Lower leg skin (tissue), 4 donors: Measurements from ENCODE around the gene MTARC1. TPM values are rescaled to one million over a fixed set of nuclear protein-coding genes. Genes with fewer than 3 reads are reported as not detected.

Experiments
- DNase-seq, 2 donors: peaks; one replicate each; pipeline ENCODE4 v3.0.0-alpha.2; 2019; ENCODE audit warnings: low spot score in 2 of 2
- H3K4me3 ChIP-seq: fragments of 200-600 bp; sonication (generic); 2 replicates; pipeline ENCODE4 v1.5.1; 2017; ENCODE audit warnings: mild to moderate bottlenecking, low read depth; ENCODE audit not compliant: poor library complexity, severe bottlenecking
- POLR2A ChIP-seq, 2 donors: fragments of 450-650 bp; IDR thresholded peaks; one replicate each; pipeline ENCODE4 v1.6.1; 2016 to 2017; ENCODE audit warnings: antibody characterized with exemption in 2 of 2, mild to moderate bottlenecking in 1 of 2, moderate library complexity in 1 of 2
- WGBS, 2 donors: methylation state at CpG; one replicate each; pipeline ENCODE4 v1.1.5; 2018; 5-methylcytosine and 5-hydroxymethylcytosine counted together
- intact Hi-C: fragments of 100-400 bp; cut with DNase I; formaldehyde crosslinking; loops from one replicate; pipeline ENCODE4 v1.15.0; 2023; ENCODE audit warnings: low total_unique reads
- total RNA-seq, 4 donors: library from RNA; depleted of rRNA; stranded (reverse); fragments of >200 nt; gene quantifications; one replicate each; pipeline ENCODE4 v1.1.0, GENCODE V29; 2016
- TF ChIP-seq, protein P1 (sequence below), 3 donors: fragments of 450-650 bp; IDR thresholded peaks; one replicate each; pipeline ENCODE4 v1.5.1; 2016; ENCODE audit warnings: antibody characterized with exemption in 3 of 3, mild to moderate bottlenecking in 3 of 3, moderate library complexity in 2 of 3

The MTARC1 gene
- total RNA-seq, 4 donors from 2014 or later = 1.9 to 3.9 (median 2.4) TPM

DNA sequence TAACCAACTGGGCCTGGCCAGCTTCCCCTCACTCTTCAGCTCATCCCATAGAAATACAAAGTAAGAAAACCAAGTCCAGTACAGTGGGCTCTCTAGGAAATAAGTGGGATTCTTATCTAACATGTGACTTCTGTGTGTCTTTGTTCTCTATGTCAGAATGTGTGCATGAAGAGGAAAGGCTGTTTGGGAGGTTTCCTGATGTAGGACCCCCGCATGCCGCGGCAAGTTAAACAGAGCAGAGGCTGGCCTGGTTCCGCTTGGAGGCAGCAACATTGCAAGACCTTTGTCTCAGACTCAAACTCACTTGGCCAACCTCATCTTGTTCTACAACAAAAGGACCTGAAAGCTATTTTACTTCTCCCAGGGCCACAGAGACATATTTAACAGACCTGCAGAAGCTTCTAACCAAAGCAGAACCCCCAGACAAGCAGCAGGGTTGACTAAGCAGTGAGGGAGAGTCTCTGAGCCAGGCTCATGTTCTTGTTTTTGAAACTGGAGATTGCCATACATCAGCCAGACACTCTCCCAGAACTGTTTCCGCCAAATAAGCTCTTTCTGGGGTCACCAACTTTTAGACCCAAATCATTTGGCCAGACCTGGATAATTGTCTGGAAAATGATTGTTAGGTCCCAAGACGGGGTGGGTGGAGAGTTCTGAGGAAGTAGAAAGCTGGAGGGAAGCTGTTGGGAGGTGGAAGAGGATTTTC lies 32.3 kb upstream of the MTARC1 start:
- 90 to 95% methylated on average over 6 of the region's 6 CpGs for WGBS, 2 donors
- DNase-seq = no peak
- TF ChIP-seq POLR2A (IDR thresholded peaks at IDR 0.05) = no peak
- TF ChIP-seq, protein P1, sequence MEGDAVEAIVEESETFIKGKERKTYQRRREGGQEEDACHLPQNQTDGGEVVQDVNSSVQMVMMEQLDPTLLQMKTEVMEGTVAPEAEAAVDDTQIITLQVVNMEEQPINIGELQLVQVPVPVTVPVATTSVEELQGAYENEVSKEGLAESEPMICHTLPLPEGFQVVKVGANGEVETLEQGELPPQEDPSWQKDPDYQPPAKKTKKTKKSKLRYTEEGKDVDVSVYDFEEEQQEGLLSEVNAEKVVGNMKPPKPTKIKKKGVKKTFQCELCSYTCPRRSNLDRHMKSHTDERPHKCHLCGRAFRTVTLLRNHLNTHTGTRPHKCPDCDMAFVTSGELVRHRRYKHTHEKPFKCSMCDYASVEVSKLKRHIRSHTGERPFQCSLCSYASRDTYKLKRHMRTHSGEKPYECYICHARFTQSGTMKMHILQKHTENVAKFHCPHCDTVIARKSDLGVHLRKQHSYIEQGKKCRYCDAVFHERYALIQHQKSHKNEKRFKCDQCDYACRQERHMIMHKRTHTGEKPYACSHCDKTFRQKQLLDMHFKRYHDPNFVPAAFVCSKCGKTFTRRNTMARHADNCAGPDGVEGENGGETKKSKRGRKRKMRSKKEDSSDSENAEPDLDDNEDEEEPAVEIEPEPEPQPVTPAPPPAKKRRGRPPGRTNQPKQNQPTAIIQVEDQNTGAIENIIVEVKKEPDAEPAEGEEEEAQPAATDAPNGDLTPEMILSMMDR (IDR thresholded peaks at IDR 0.05) = no peak
- no peak overlapping the region for H3K4me3 ChIP-seq
- intact Hi-C loops = no loop called here

DNA sequence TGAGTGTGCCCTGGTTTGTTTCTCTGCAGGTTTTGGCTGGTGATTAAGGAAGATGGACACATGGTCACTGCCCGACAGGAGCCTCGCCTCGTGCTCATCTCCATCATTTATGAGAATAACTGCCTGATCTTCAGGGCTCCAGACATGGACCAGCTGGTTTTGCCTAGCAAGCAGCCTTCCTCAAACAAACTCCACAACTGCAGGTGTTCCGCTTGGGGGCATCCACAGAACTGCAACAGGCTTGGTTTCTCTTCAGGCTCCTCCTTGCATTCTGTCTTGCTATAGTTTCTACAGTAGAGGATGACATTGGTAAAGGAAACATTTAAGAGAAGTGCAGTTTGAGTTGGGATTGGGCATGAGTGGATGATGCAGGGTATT lies 31.8 kb upstream of the MTARC1 start:
- intact Hi-C loops = no loop called here
- TF ChIP-seq, protein P1 (IDR thresholded peaks at IDR 0.05) = no peak
- TF ChIP-seq POLR2A (IDR thresholded peaks at IDR 0.05) = no peak
- 90 to 96% methylated on average over 4 of the region's 4 CpGs for WGBS, 2 donors
- DNase-seq = no peak
- H3K4me3 ChIP-seq = no peak overlapping the region

DNA sequence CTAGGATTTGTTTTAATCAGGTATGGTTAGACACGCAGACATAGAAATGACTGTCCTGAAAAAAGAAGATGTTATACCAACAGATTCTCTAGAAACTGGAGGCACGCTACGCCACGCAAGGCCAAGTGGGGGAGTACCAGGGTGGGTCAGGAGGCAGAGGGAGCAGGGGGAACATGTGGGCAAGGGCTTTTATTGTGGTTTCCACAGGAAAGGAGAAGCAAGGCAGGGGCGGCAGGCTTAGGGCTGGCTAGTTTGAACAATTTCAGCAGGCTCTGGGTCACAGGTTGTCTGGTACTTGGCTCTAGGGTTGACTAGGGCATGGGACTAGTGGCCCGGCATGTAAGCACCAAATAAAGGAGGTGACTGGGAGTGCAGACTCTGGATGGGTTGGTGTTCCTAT lies 31.4 kb upstream of the MTARC1 start:
- intact Hi-C loops = no loop called here
- 90 to 93% methylated on average over 6 of the region's 6 CpGs for WGBS, 2 donors

DNA sequence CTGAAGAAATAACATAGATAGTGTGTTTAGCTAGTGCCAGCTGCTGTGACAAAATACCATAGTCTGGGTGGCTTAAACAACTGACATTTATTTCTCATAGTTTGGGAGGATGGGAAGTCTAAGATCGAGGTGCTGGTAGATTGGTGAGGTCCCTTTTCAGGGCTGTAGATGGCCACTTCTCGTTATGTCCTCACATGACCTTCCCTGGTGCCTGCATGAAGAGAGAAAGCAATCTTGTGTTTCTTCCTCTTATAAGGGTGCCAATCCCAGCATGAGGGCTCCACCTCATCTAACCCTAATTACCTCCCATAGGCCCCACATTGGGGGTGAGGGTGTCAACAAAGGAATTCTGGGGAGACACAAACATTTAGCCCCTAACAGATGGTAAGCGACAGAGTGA lies 29.3 kb upstream of the MTARC1 start:
- no peak overlapping the region for H3K4me3 ChIP-seq
- WGBS, 2 donors = 90 to 95% methylated on average over 3 of the region's 3 CpGs
- DNase-seq = no peak
- TF ChIP-seq, protein P1 (IDR thresholded peaks at IDR 0.05) = no peak
- no peak for TF ChIP-seq POLR2A (IDR thresholded peaks at IDR 0.05)
- intact Hi-C loops = no loop called here

More for the DNA sequence above, 31.4 kb upstream of the MTARC1 start:
- no peak overlapping the region for H3K4me3 ChIP-seq
- TF ChIP-seq, protein P1 (IDR thresholded peaks at IDR 0.05) = no peak
- TF ChIP-seq POLR2A (IDR thresholded peaks at IDR 0.05) = no peak
- DNase-seq = no peak

DNA sequence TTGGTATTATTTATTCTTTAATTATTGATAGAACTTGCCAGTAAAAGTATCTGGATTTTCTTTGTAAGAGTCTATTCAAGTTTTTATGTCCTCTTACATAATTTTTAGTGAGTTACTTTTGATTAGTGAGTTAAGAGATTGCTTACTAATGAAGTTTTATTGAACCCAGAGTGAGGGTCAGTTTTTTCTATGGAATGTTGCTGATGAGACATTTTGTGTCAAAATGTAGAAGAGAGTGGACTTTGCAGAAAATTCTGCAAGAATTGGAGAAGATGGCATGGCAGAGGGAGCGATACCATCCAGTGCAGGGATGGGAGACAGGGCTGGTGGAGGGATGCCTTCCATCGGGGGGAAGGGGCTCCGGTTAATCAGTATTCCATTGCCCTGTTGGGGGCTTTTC lies 27.6 kb upstream of the MTARC1 start:
- 91 to 95% methylated on average over 3 of the region's 3 CpGs for WGBS, 2 donors
- TF ChIP-seq POLR2A (IDR thresholded peaks at IDR 0.05) = no peak
- TF ChIP-seq, protein P1 (IDR thresholded peaks at IDR 0.05) = no peak
- intact Hi-C loops = no loop called here
- no peak for DNase-seq
- no peak overlapping the region for H3K4me3 ChIP-seq
